Measurements from ENCODE around the gene RELCH. TPM values are rescaled to one million over a fixed set of nuclear protein-coding genes. Genes with fewer than 3 reads are reported as not detected.

RELCH gene
- total RNA-seq, 1 donor from 2014 or later, result 44.6 TPM

DNA sequence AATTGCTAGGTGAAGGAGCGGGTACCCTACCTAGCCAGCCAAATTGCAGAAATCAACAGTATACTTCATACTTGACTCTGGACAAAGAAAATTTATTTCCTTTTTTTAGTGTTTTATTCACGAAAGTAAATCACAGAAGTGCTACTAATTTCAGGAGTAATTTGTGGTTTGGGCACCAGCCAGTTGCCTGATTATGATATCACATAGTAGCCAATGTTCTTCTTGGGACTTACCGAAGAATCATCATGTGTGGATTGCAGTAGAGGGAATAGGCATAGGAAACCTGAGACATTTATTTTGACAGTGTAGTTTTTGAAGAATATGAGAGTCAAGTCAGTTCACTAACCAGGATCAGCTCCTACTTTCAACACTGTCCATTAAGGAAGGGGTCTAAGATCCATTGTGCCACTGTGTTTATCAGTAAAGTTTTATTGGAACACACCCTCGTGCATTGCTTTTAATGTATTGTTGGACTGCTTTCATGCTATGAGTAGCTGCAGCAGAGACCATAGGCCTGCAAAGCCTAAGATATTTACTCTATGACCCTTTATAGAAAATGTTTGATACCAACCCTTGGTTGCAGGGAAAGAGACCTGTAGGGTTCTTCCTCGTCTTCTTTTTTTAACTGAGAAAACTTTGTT, 170.1 kb downstream of the RELCH start:
- Mint-ChIP-seq H3K4me3 (ENCODE audit: unreplicated experiment) (no peak overlapping the region), H3K4me1 (ENCODE audit: low read depth, unreplicated experiment) (no peaks in the 10 kb centered on the region), H3K27ac (ENCODE audit: unreplicated experiment) (no peak overlapping the region), H3K9me3 (ENCODE audit: unreplicated experiment) (no peaks in the 10 kb centered on the region), H3K36me3 (ENCODE audit: unreplicated experiment) (no peaks in the 10 kb centered on the region), H3K27me3 (ENCODE audit: unreplicated experiment) (peaks cover 2% of the 10 kb centered on the region)
- TF ChIP-seq, protein P1, sequence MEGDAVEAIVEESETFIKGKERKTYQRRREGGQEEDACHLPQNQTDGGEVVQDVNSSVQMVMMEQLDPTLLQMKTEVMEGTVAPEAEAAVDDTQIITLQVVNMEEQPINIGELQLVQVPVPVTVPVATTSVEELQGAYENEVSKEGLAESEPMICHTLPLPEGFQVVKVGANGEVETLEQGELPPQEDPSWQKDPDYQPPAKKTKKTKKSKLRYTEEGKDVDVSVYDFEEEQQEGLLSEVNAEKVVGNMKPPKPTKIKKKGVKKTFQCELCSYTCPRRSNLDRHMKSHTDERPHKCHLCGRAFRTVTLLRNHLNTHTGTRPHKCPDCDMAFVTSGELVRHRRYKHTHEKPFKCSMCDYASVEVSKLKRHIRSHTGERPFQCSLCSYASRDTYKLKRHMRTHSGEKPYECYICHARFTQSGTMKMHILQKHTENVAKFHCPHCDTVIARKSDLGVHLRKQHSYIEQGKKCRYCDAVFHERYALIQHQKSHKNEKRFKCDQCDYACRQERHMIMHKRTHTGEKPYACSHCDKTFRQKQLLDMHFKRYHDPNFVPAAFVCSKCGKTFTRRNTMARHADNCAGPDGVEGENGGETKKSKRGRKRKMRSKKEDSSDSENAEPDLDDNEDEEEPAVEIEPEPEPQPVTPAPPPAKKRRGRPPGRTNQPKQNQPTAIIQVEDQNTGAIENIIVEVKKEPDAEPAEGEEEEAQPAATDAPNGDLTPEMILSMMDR (IDR thresholded peaks at IDR 0.05; ENCODE audit: partially characterized antibody, unreplicated experiment), result no peak
- DNase-seq, result no peak

Other genes starting within 250 kb of the RELCH start
- 10.2 TPM for gene PIGN, start 199 bp upstream of the RELCH start, total RNA-seq (ENCODE audit: unreplicated experiment)
- 1.2 TPM for gene TNFRSF11A, start 138.1 kb downstream of the RELCH start, total RNA-seq (ENCODE audit: unreplicated experiment)

Measured in glutamatergic neuron (in vitro differentiated cells).